ENCODE measurements around the gene RBMS1.
A peak's percentile ranks its signal among the peaks of the same experiment; 100 is the strongest.

RBMS1 gene

DNA sequence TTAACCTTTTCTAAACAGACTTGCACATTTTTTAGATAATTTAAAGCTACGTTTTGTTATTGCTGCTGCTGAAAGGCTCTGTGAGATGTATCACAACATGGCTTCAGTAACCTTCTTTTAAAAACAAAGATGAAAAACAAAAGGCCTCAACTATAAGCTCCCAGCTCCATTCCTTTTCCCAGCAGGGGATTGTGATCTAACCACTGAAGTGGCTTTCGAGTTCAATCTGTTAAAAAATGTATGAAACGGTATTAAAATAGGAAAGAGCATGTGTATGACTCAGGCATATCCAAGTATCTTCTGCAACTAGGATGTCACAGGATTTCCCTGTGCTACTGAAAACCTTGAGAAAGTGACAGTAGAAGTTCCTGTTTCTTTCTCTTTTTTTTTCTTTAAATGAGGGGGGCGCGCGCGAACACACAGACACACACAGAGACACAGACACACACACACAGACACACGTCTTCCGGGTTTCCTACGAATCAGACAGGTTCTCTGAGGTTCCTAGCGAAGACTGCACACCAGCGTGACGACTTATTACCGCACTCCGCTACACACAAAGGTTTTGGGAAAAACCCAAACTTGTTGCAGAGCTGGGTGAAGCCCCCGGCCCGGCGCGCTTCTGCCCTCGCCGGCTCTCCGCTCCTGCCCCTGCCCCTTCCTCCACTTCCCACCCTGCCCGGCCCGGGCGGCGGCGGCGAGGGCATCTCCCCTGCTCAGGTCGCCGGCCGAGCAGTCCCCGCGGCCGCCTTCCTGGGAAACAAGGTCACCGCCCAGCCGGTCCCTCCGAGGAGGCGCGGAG is 86.8 kb downstream of the RBMS1 start:
- DNase-seq = peak; percentile 86 to 87

DNA sequence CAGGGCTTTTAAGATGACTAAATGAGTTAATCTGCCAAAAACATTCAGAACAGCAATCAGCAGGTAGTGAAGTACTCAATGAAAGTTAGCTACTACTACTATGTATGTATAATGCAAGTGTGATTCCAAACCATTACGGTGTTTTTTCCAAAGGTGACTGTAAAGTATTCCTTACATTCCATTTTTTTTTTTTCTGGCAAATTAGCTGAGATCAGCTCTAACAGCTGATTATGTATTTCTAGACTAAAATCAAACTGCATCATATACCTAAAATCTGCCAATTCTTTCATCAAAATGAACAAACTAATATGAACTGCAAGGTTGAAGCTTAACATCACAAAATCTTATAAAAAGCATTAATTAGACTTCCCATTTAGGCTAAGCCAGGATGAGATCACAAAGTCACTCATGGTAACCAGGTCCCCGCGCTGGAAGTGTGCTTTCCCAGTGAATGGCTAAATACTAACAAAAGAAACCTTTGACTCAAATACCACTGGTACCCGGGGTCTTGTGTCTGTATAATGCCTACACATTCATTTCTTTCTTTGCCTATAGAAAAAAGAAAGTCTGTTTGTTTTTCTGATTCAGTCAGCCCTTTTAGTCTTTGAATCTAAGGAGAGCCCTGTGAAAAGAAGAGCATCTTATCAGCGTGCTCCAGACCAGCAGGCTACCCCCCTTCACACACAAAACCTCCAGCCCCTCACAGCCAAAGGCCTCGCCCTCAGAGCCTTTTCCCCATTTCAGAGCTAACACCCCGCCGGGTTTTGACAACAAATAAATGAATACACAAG is 88.3 kb downstream of the RBMS1 start:
- no peak for DNase-seq

DNA sequence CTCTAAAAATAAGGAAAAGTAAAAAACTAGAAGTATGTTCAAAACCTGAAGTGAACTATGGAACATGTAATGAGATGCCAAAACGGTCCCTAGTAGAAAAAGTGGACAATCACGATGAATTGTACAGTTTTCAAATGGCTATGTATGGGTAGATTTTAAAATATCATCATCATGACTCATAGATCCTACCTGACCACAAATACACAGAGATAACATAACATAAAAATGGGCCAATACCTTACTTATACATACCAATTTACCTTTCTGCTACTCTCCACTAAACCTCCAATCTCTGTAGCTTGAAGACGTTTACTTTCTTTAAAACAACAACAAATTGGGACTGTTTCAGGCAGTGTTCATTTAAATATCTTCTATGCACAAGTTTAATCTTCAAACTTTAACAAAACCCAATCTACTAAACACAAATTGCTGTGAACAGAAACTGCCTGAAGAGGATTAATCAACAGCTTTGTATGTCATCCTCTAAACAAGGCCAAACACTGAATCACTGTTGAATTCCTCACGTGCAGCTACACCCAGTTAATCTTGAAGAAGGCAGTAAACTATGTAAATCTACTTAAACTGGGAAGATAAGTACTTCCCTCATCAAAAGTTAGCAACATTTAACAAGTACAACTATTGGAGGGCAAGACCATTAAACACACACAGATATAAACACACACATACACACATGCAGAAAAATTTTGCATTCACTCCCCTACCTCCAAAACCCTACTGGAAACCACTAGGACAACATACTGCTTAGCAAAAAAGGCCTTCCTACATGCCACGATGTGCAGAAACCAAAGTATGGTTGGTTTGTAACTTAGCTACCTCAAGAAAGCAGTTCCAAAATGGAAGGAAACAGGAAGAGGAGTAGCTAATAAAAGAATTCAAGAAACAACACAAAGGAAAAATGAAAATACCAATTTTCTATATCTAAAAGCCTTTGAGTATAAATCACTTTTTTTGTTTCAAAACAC is 90.3 kb downstream of the RBMS1 start:
- DNase-seq = no peak

DNA sequence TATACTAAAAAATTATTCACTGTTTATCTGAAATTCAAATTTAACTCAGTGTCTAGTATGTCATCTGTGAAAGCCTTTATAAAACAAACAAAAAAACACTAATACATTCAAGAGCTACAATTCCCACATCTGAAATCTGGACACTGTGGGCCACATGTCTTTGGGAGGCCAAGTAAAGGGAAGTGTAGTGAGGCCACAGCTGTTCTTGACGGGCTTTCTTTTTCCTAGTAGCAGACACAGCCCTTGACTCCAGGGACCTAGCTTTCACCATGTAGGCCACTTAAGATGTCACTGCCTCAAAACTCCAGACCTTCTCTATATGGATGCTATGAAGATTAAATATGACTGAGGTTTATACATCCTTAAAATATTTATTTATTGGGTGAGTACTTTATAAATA is 91.1 kb downstream of the RBMS1 start:
- DNase-seq = no peak

DNA sequence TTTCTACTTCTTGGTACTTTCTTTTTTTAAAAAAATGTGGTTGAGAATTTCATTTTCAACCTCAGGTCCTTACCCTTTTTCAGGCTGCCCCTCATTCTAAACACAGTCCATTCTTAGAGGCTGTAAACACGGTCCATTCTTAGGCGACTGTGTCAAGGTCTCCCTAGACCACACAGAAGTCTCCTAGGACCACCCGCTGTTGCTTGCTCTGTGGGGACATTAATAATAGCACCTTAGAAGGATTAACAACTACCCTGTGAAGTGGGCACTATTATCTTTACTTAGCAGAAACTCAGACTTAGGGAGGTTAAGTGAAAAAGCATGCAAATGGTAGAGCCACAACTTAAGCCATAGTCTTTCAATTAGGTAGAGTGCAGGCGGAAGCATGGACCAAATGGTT is 91.7 kb downstream of the RBMS1 start:
- DNase-seq = no peak

DNA sequence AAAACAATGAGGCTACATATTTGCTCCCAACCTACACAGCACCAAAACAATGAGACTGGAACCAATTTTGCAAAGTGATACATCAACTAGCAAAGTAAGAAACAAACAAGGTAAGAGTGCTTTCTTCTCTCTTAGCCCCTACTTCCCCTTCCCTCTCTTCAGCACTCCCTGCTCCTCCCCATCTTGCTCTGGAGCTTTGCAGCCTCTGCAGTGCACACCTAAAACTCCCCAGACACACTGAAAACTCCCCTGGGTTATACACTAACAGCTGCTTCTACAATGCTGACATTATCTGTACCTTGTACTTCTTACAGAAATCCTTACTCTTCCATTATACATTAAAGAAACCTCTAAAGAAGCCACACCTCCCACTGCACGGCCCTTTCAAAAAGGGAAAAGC is 93.7 kb downstream of the RBMS1 start:
- DNase-seq = no peak

DNA sequence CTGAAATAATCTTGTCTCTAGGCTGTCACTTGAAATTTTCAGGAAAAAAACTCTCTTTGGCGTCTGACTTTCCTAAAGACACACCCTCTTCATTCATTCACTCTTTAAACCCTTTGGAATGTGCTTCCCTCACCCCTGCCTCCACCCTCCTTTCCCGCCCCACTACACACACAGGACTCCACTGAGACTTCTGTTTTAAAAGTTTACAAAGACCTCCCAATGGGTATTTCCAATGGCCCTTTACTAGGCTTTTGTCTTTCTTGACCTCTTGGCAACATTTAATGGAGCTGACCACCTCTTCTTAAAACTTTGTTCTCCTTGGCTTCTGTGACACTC is 96.1 kb downstream of the RBMS1 start:
- DNase-seq = no peak

DNA sequence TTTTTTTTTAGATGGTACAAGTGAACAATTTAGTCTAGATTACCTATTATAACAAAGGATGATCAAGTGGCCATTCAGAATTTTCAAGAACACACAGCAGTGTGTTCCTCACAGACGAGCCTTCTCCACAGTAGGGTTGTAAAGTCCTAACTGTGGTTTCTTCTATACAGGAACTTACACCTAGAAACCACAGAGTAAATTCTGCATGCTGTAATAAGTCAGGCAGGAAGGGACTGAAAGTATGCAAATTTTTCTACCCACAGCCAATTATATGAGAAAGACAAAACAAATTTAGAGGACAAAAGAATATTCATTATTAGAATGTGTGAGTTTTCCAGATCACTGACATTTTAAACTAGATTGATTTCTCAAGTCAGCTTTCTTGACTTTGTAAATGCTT is 99.5 kb downstream of the RBMS1 start:
- DNase-seq = peak in 1 of 2 donors; percentile 66

DNA sequence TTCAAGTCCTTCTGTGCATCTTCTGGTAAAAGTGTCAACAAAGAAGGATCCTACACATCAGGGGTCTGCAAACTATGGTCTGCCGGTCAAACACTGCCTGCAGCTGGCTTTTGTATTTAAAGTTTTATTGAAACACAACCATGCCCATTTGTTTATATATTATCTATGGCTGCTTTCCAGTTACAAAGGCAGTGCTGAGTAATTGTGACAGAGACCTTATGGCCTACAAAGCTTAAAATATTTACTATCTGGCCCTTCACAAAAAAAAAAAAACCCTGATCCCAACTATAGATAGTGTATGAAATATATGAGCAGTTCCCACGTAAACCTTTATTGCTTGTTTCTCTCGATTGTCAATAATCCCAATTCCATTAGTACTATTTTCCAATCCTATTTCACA is 101.4 kb downstream of the RBMS1 start:
- no peak for DNase-seq

DNA sequence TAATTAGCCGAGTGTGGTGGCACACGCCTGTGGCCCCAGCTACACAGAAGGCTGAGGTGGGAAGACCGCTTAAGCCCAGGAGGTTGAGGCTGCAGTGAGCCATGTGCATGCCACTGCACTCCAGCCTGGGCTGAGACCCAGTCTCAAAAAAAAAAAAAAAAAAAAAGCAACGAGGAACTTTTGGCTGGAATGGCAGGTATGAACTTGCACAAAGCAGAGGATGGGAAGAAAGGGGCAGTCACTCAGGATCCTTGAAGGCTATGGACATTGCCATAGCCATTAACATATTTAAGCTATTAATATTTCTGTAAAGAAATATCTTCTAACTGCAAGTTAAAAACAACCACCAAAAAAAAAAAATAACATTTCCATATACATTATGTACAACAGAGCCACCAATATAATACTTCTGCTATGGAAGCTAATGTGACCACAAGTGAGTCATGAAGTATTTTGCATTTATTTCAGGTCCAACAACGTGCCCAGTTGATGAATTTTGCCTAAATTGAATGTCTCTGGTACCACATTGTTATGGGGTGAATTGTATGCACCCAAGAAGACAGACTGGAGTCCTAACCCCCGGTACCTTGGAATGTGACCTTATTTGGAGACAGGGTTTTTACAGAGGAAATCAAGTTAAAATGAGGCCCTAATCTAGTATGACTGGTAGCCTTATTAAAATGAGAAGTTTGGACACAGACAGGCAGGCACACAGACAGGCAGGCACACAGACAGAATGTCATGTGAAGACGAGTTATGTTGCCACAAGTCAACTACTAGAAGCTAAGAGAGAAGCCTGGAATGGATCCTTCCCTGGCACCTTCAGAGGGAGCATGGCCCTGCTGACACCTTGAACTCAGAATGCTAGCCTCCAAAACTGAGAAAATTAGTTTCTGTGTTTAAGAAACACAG is 102.8 kb downstream of the RBMS1 start:
- no peak for DNase-seq

DNA sequence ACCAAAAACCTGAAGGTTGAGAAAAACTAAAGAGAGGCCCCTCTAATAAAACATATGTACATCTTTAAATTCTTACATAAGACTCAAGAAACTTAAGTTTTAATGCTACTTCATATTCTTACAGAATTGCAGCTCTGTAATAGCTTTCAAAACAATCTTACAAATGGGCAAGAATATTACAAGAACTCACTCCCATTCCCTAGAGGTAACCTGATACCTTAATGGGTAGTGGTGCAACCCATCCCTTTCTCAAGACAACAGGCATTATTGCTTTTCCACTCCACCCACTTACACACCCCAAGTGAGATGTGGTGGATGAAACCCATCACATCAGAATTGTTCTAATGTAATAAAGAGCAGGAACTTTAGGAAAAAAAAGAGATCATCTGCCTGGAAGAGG is 103.7 kb downstream of the RBMS1 start:
- DNase-seq = no peak

DNA sequence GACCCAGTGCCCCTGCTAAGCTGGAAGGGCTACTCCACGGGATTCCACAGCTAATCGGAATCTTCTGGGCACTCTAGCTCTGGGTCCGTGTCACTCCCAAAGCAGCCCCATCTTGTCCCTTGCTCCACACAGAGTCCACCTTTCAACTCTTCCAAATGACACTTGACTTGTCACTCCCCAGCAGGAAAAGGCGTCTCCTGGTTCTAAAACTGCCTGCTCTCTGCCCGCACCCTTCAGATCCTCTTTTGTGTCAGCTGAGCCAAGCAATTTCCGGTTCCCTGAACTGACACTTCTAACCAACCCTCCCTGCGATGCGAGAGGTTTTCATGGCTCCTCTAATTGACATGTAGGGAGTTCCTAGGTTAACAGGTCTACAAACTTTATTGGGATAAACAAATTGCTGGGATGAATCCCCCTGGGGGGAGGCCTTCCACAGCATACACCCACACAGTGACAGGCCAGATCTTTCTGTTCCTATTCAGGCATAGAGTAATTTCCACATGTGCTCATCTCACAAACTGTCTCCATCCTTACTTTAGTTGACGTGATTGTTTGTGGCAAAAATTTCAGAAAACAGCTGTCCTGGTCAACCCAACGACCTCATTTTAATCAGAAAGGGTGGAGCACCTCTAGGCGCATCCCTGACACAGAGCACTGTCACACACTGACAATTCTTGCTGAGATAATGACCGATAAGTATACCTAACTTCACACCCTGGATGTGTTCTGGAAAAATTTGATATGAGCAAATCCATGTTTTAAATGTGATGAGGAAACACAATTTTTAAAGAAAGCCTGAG is 104.9 kb downstream of the RBMS1 start:
- DNase-seq = peak; percentile 56 to 57

DNA sequence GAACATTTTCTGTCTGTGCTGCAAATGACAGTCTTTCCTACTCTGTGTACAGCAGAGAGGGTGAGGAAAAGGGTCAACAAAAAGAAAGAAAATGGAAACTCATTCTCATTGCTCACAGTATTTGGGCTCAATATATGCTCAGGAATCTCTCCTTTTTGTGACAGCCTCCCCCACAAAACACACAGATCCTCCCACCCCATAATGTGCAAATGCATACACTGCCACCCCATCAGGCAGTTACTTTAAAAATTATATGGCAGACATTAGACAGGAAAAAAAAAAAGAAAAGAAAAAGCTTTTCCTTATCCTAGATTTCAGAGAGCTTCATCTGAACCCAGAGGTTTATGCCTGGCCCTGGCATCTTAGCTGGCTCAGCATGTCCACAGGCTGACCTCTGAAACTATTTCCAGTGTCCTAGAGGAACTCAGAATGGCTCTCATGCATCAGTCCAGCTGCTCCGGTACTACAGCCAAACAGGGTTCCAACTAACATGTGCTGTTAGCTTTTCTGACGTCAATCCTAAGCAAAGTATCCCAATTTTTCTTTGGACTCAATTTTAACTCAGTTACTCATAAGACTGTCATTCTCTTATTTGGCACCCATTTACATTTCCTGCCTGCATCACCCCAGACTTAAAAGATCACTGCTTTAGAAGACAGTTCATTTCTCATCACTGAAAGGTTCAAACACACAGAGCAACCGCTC is 105.9 kb downstream of the RBMS1 start:
- DNase-seq = no peak

DNA sequence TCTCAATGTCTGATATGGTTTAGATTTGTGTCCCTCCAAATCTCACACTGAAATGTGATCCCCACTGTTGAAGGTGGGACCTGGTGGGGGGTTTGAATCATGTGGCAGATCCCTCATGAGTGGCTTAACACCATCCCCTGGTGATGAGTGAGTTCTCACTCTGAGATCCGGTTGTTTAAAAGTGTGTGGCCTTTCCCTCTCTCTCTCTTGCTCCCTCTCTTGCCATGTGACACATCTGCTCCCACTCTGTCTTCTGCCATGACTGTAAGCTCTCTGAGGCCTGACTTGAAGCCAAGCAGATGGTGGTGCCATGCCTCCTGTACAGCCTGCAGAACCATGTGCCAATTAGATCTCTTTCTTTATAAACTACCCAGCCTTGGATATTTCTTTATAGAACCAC is 108.8 kb downstream of the RBMS1 start:
- DNase-seq = no peak

DNA sequence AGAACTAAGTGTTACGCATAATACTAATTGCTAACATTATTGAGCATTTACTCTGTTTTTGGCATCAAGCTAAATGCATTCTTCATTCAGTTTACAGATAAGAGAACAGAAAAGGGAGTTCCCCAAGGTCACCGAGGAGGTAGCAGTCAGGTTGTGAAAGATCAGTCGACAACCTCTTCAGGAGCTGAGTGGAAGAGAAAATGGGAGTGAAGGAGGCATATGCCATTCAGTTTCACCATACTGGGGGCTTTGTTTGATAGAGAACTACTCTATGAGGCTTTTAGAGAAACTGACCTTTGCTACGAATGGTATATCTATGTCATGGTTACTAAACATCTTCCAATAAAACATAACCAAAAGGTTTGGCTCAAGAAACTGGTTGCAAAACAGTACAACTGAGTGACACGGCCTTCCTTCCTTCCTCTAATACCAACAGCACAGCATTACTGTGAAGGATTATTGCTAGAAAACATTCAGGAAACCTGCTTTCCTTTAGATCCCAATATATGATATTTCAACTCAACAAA is 112.1 kb downstream of the RBMS1 start:
- DNase-seq = no peak

DNA sequence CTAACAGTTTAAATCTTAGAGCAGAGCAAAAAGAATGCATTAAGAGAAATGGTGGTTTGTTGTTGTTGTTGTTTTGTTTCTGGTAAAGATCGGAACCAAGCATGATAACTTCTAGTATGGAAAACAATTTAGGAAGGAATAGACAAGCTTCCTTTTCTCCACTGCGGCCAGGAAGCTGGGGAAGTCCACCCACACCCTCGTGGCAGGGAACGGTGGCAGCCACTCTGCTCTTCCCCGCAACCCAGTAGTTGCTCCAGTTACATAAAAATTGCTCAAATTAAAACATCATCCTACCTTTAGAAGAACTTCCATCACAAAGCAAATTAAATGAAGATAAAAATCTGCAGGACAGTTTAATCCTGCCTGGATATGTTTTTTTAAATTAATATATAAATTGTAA is 113.0 kb downstream of the RBMS1 start:
- no peak for DNase-seq

DNA sequence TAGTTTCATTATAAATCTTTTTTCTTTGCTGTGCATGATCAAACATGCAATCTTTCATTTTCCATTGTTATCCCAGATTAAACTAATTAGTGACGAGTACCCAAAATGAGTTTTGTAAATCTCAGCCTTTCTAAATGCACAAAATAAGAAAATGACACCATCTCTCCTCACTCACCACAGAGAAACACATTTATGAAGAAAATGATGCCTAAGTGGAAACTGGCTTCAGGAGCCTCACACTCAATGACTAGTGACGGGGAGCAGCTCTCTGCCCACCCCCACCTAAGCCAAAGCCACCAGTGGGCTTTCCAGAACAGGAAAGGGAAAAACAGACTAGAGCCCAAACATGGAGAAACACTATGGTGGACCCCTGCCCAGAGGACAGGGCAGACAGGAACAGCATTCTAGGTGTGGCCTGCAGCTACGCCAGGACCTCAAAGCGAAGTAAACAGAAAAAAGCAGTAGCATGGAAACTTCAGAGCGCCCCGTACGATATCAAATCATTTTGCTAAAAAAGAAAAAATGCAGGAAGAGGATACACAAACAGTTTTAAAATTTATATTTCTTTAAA is 113.5 kb downstream of the RBMS1 start:
- no peak for DNase-seq

DNA sequence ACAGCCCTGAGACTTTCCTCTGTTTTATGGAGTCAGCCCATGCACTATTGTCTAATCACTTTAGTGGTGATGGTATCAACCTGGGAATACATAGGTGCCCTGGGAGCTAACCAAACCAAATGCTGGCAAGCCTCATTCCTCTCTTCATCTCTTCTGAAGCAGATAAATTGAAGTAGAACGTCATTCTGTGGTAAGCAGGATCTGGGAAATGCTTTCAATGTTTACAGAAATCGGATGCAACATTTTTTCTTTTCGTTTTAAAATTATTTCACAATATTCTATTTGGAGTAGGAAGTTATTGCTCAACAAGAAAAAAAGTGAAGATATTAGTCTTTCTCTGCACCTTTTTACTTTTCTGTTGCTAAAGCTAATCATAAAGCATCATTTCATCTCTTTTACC is 114.2 kb downstream of the RBMS1 start:
- no peak for DNase-seq

DNA sequence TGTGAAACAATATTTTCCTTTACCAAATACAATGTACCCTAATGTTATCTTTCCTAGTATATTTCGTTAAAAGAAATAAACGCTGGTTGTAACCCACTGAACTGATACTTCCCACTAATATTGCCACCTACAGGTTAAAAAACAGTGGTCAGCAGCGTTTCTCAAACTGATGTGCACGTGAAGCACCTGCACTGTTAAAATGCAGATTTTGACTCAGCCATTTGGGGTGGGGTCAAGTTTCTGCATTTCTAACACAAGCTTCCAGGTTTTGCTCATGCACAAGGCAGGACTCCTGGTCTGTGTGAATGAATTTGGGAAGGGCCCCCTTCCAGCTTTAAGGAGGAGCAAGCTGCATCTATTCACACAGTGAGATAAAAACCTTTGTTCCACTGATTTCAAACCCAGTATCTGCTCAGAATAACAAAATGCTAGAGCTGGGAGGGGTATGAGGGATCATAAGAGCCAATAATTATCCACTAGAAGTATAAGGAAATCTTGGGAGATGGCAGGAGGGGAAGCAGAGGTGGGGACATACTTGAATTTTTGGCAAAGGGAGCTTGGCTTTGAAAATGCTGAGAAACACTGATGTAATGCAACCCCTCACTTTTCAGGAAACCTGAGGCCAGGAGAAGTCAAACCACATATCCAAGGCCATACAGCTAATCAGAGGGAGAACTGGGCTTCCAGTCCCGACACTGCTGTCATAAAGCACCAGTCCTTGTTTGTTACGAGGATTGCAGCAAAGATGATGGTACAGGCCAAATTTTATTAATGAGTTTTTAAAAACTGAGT is 116.2 kb downstream of the RBMS1 start:
- DNase-seq = no peak
